T-helper 2 cell (primary cell): Measurements from ENCODE around the gene SIRT7.

Experiments used
- DNase-seq, 5 experiments: peaks; one replicate each; pipeline versions ENCODE4 v3.0.0 to v3.0.0-alpha.2; 2012 to 2022

SIRT7 gene

DNA sequence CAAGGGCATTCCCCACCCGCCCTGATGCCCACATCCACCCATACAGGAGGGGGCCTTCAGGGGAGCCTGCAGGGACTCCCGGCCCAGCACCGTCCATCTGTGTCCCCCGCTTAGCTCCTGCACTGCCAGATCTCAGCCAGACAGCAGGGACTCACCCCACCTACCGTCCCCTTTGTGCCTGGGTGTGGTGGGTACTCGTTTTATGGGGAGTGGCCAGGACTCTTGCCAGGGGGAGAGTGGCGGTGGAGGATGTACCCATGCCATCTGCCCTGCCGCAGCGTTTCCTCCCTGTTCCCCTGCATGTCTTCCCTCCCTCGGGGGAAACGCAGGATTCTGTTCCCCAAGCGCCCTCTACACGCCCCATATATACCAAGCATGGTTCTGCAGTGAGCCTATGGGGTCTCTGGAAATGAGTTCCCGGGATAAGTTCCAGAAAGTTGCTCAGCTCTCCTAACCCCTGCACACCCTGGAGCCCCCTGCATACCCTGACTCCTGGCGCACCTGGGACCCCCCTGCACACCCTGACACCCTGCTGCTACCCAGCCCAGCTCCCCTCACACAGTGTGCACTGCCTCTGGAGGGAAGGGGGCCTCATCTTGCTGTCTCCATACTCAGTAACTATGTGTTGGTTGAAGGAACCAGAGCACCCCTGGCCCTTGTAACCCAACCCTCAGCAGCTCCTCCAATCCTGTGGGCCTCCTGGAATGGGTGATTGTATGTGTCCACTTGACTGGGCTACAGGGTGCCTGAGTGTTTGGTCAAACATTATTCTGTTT is 13.8 kb upstream of the SIRT7 start:
- no peak for DNase-seq

DNA sequence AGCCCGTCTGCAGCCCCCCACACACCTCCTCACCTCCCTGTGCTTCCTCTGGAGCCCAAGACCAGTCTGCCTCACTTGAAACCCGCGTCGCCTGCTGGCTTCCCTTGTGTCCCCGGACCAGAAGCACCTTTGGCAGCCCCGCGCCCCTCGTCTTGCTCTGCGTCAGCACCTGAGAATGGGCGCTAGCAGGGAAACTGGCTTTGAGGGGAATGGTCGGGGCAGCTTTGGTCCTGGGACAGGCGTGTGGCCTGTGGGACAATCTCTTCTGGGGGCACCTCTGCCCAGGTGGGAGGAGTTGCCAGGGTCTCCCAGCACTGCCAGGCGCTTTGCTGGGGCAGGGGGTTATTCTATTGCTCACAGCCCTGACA is 13.2 kb upstream of the SIRT7 start:
- no peak for DNase-seq

DNA sequence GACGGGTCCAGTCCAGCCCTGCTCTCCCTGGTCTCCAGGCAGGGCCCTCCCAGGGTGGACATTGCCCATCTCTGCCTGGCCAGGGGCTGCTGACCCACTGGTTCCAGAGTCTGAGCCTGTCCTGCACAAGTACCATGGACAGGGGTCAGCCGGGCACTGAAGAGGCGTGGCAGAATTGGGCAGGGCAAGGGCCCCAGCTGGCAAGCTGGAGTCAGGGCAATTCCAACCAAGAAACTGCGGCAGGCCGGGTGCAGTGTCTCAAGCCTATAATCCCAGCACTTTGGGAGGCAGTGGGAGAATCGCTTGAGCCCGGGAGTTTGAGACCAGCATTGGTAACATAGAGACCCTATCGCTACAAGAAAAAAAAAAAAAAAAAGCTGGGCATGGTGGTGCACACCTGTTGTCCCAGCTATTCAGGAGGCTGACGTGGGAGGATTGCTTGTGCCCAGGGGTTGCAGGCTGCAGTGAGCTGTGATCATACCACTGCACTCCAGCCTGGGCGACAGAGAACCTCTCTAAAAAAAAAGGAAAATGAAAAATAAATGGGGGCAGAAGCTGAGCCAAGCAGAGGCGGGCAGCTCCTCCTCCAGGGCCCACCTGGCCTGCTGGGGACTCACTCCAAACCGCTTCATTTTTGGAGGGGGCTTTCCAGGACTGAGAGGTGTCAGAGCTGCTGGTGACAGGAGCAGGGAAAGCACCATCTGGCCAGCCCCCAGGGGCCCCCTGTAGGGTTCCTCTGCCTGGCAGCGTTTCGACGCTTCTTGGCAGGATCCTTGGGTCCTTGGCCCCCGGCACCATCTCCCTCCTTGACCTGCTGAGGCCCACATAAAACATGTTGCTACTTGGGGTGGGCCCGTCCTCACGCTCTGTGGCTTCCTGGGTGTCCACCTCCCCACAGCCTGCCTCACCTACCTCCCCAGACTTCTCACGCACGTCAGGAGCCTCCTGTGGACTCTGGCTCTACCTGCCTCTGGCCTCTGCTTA is 12.5 kb upstream of the SIRT7 start:
- no peak for DNase-seq

DNA sequence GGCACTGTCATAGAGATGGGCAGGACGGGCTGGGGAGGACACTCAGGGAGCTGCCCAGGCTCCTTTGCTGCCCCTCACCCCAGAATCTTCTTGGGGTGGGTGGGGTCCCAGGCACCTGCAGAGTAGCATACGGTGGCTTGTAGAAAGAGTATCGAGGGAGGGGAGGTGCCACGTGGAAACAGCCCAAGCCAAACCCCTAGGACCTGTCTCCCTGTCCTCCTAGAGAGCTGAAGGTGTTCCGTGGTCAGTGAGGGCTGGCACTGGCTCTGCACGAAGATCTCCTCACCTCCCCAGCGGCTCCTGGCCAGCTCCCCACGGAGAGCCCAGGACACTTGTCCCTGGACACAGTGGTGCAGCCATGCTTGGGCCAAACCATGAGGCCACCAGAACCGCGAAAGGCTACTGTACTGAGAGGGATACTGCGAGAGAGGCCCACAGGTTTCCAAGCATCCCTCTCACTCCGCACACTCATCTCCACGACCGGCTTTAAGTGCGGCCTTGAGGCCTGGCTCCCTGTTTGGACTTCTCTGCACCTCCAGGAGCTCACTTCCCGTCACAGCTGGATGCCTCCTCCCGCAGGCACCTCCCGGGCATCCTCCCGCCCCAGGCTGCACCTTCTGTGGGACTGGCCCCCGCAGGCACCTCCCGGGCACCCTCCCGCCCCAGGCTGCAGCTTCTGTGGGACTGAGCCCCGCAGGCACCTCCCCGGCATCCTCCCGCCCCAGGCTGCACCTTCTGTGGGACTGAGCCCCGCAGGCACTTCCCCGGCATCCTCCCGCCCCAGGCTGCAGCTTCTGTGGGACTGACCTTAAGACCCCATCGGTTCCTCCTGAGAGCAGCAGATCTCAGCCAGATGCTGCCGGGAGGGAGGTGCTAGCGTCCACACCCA is 11.5 kb upstream of the SIRT7 start:
- DNase-seq, result no peak

DNA sequence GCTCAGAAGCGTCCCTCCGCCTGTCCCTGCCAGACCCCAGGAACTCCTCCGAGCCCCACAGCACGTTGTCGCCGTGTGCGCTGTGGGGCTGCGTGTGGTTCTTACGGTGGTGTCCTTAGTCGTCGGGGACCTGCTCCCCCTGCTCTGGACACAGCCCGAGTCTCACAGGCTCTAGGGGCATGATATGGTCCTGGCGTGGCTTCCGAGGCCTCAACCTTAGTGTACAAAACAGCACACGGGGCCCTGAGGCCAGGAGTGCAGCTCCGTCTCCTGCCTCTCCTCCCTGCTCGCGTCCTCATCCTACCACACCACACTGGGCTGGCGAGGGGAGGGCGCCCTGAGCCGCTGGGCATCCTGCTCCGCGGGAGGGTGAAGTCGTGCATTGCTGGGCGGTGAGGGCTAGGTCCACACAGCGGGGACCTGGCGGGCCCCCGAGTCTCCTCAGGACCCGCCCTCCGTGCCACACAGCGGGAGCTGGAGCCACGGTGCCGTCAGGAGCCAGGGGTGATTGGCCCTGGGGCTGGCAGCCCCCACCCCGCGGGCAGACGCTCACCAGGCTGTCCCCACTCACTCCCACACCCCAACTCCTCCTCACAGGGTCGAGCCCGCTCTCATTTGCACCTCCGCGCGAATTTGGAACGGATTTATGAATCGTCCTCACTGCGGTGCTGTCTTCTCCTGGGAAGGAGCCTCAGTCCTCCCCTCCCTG is 10.7 kb upstream of the SIRT7 start:
- no peak for DNase-seq

DNA sequence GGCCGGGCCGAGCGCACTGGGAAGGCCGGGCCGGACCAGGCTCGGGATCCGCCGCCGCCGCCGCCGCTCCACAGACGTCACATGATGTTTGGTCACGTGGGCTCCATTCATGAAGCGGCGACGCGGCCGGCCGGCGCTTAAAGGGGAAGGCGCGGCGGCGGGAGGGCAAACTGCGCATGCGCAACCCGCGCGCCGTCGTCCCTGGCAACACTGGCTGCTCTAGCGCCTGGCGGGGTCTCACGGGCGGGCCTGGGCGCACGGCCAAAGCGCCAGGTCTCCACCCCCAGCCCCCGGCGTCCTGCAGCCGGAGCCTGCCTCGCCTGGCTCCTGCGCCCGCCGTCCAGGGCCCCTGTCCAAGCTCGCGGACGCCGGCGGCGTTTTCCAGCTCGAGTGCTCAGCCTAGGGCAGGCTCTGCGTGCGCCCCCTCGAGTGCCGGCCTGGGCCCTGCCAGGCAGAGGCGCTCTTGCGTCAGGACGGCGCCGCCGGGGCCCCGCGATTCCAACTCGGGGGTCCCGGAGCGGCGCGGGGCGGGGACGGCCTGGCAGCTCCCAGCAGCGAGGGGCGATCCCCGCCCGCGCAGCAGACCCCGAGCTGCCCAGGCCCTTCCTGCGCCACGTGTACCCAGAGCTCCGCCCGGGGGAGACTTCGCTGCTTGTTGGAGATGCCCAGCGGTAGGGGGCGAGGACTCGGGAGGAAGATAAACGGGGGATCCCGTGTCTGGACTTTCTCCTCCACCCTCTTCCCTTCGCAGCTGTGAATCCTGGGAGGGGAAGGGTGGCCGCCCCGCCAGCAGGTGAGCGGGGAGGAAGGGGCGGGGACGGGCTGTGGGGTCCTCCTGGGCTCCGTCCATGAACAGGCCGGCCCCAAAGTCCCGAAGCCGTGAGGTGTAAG is 9.9 kb upstream of the SIRT7 start, which contains the start of gene MAFG:
MAFG (minus strand) TSS at position 83 of the 891 bp plus-strand sequence. CDS start 4,550 bp downstream, outside the sequence.
- DNase-seq, result peak; percentile 80 to 94 (median 85)

DNA sequence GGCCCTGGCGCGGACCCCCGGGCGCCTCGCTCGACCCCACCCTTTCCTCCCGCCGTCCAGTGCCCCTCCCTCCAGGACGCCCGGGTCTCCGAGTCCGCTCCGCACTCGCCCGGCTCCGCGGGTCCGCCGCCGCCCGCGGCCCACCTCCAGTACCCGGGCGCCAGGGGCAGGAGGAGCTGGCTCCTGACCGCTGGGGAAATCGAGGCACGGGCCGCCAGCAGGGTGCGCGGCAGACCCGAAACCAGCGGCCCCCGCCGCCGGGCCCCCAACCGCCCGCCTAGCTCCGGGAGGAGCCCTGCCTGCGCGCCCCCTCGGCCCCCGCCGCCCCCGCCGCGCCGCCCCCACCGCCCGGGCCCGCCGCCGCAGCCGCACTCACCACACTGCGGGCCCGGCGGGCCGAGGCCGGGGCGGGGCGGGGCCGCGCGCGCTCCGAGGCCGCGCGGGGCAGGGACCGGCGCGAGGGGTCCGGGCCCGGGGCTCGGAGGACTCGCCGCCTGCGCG is 9.2 kb upstream of the SIRT7 start:
- DNase-seq, result no peak

DNA sequence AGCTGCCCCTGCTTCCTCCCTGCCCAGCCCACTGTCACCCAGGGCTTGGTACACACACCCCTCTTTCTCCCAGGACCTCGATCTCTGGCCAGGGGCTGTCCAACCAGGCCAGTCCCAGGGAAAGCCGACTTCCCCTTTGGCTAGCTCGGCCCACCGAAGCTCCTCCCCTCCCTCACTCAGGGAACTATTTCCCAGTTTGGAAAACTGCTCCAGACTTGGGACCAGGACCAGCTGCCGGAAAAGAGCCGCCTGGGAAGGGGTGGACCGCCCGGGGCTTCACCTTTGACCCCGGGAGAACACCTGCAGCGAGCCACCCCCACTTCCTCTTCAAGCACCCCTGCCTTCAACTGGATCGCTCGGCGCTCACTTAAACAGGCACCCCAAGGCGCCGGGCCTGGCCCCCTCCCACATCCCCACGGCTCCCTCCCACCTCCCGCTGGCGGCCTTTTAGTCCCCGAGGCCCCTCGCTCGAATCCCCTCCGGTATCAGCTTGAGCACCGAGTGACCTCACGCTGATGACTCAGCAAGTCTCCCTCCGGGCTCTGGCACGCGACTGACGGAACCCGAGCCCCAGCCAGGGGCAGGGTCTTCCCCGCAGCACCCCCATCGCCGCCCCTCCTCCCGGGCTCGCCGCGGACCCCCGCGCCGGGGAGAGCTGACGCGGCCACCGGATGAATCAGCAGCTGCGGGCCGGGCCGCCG is 8.6 kb upstream of the SIRT7 start:
- DNase-seq, result peak in 3 of 5 experiments; percentile 35 to 75 (median 55)

DNA sequence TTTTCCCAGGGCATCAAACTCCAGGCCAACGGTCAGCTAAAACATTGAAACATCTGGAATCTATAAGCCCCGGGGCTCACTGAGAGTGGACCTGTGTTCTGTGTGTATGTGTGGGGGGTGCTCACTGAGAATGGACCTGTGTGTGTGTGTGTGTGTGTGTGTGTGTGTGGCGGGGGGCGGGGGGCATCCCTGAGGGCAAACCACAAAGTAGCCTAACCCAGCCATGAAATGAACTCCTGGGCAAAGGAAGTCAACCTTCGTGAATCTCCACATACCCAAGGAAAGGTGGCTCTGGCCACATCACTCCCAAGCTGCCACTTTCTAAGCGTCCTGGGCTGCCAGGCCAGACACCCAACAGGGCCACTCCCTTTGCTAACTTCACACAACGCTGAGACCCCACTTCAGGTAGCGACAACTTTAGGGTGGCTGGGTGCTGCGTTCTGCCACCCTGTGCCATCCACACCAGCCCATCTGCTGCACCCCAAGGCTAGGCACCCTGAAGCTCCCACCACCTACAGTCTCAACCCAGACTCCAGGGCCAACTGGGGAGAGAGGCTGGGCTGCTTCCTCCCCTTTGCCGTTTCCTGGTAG is 8.0 kb upstream of the SIRT7 start:
- peak in 1 of 5 experiments; percentile 45 for DNase-seq

DNA sequence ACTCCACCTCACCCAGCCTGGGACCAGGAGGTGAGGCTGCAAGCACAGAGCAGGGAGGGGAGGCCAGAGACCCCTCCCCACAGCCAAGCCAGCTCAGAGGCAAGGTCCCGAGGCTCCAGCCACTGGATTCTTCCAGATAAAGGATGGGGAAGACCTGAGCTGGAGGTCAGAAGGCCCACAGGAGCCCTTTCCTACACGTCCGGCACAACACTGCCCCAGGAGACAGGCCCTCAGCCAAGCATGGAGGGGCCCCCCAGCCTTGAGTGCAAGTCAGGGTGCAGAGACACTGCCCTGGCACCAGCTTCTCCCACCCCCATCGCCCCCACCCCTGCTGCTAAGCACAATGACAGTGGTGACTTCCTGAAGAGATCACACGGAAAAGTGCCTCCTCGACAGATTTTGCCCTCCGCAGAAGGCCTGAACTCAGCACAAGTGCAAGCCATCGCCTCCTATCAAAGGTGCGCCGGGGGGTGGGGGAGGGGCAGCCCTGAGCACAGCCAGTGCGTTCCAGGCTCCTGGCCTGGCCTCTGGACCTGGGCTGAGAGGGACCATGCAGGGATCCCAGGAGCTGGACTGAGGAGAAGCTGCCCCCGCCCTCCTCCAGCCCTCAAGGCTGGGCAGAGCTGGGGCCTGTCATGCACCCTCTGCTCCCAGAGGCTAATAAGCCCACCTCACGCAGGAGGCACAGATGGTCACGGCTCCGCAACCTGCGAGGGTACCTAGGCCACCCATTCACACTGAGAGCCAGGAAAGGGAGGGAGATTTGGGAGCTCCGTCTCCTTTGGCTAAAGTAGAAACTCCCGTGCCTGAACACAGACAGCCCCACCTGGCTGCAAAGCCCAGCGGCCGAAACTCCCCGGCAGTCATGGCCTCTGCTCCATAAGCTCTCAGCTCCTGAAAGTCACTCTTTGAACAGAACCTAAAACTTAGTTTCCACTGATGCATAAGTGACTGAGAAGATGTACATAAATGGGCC is 6.9 kb upstream of the SIRT7 start:
- DNase-seq, result peak in 1 of 5 experiments; percentile 77

DNA sequence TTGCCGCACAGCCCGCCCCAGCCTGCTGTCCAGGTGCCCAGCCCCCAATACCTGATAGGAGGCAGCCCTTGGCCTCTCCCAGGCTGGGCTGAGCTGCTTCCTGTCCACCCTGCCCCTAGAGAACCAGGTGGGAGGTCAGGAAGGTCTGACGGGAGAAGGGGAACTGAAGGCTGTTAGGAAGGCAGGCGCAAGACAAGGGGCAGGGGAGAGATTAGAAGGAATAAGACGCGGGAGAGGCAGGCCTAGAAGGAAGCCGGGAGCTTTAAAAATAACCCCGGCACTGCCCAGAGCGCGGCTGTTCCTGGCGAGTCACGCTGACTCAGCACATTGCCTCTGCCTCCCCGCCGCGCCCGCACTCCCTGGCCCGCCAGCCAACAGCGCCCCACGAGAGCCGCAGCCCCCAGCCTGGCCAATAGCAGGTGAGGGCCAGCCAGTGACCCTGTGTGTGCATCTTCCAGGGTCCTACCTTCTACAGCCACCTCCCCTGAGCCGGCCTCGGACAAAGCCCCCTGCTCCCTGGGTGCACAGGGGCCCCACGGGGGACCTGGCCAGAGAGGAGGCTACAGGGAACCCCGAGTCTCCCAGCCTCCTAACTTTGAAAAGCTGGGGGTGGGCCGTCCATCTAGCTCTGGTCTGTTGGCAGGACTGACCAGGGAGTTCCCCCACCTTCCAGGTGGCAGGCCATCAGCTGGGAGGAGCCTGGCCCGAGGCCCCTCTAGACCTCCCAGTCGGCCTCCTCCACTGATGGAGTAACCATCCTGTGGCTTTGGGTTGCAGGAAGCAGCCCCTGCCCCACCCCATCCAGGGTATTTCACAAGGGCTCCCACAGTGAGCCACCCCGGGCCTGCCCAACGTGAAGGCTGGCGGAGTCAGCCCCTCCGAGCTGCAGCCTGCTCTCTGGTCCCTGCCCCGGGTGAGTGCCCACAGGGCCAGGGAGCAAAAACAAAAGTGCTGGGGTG is 5.6 kb upstream of the SIRT7 start:
- DNase-seq, result no peak

DNA sequence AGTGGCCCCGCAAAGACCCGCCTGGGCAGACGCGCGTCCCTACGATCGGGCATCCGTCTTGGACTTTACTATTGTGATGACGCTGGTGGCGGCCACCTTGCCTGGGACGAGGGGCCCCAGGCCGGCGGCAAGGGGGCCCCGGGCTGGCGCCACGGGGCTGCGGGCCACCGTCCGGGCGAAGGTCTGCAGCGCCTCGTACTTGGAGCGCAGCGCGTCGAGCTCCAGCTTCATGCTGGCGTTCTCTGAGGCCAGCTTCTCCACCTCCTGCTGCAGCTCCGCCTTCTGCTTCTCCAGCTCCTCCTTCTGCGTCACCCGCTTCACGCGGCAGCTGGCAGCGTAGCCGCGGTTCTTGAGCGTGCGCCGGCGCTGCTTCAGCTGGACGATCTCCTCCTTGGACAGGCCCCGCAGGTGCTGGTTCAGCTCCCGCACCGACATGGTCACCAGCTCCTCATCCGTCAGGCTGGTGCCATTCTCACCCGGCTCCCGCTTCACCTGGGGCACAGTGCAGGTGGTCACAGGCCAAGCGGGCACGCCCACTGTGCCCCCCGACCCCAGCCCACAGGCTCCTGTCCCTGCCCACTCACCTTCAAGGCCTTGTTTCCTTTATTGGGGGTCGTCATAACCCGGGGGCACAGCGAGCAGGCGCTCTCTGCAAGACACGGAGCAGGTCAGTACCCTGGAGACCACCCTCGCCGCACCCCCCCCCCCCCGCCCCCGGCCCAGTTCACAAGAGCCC is 4.8 kb upstream of the SIRT7 start:
- no peak for DNase-seq

DNA sequence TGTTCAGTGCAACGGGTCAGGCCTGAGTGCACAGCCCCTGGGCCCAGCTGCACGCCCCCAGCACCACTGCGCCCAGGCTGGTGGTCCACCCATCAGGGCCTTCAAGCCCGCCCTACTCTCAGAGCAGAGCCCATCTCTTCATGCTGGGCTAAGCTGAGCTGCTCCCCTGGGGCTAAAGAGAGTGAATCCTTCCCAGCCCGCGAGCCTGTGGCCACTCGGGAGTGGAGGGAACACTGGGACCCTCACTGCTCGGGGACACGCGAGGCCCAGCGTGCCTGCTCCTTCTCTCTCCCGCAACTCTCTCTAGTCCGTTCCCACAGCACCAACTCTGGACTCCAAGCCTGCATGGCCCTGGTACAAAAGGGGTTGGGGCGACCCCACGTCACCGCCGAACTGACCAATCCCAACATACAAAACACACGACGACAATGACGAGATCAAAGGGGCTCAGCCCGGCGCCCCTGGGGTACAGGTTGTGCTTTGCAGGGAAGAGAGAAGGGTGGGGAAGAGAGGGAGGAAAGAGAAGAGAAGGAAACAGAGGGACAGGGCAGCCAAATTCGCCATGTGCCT is 4.1 kb upstream of the SIRT7 start:
- no peak for DNase-seq

DNA sequence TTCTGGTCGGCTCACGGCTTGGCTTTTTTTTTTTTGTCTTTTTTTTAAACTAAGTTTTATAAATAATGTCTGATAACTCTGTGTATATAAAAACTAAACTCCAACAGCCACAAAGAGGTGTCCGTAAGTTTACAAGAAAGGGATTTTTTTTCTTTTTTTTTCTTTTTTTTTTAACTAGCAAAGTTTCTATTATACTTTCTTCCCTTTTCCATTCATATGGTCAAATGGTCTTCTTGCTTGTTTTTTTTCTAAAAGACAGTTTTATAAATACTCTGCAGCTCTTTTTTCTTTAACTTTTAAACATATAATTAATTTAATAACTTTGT is 3.5 kb upstream of the SIRT7 start:
- no peak for DNase-seq

DNA sequence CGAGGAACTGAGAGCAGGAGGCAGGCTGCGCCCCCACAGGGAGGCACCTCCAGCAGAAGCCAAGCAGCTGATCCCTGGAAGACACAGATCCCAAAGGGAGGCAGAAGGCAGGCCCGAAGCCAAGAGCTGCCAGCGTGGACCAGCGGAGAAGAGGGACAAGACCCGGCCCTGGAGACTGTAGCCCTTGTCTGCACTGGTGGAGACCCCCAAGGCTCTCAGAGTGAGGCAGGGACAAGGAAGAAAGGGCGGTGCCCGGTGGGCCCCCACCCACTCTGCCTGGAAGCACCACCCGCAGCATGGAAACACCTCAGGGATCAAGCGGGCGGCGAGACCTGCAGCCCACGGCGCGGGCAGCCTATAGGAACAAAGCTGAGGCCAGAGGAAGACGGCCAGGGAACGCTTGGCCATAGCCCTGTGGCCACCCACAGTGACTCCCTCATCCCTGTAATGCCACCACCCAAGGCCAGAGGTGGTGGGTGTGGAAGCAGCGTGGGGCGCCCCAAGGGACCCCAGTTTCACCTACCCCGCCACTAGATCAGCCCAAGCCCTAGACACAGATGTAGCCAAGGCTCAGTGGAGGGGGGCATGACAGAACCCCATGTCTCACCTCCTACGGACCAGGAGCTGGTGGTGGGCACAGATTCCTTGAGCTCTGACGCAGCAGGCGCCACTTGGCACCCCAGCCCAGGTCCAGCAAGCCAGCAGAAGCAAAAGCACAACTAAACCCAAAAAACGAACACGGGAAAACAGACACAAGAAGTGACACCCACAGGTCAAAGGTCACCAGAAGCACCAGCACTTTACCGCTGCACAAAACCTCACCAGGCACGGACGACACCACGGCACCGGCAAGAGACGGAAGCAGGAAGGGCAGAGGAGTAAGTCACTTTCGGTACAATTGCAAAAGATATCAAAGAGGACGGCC is 2.9 kb upstream of the SIRT7 start:
- no peak for DNase-seq
